Large intestine (tissue), 12 donors: Measurements from ENCODE around the gene MCL1. TPM values are rescaled to one million over a fixed set of nuclear protein-coding genes. Genes with fewer than 3 reads are reported as not detected.
"Not testable (repeated sequence)": the region's sequence is repeated elsewhere in the genome, so short reads cannot be mapped to it uniquely, and the experiment has no call there.

ENCODE experiments used
- DNase-seq, 2 donors: peaks; one replicate each; pipeline versions ENCODE4 v3.0.0 to v3.0.0-alpha.2; 2013
- H3K27ac ChIP-seq: one replicate; pipeline ENCODE4 v1.5.1; 2013; ENCODE audit warnings: low read length
- H3K27me3 ChIP-seq: 2 replicates; pipeline ENCODE4 v1.6.1; 2013; ENCODE audit warnings: low read length; ENCODE audit not compliant: control insufficient read depth, insufficient read depth
- H3K36me3 ChIP-seq: 2 replicates; pipeline ENCODE4 v1.6.1; 2013; ENCODE audit warnings: low read length; ENCODE audit not compliant: control insufficient read depth, insufficient read depth
- H3K4me1 ChIP-seq: one replicate; pipeline ENCODE4 v1.6.1; 2013; ENCODE audit warnings: low read length; ENCODE audit not compliant: control insufficient read depth, insufficient read depth
- H3K4me3 ChIP-seq: one replicate; pipeline ENCODE4 v1.5.1; 2013; ENCODE audit warnings: low read length
- H3K9me3 ChIP-seq: one replicate; pipeline ENCODE4 v1.6.1; 2013; ENCODE audit warnings: mild to moderate bottlenecking, low read depth, low read length, moderate library complexity; ENCODE audit not compliant: control insufficient read depth
- WGBS: methylation state at CpG from one replicate; pipeline ENCODE4 v1.1.5; 2013; ENCODE audit warnings: low lambda C conversion rate; ENCODE audit not compliant: insufficient coverage; 5-methylcytosine and 5-hydroxymethylcytosine counted together
- long read RNA-seq, 11 donors: transcript quantifications; one replicate each; lab custom pipeline, GENCODE V29; 2026
- polyA plus RNA-seq: library from polyadenylated mRNA; unstranded; fragments of 120-200 nt; gene quantifications from one replicate; pipeline ENCODE4 v1.2.1, GENCODE V29; 2013

MCL1 gene
- 225 TPM for polyA plus RNA-seq
- long read RNA-seq, donor 1, transcript MCL1-202 (3 exons, 3,932 nt) = major isoform, 16 of 18 reads
- long read RNA-seq, donor 1, partial matches to known transcripts = 0 of 18 reads
- long read RNA-seq, donor 1, other reads (novel, unspliced or antisense) = 0 of 18 reads
- long read RNA-seq, donor 2, transcript MCL1-202 (3 exons, 3,932 nt) = major isoform, 24 of 29 reads
- long read RNA-seq, donor 2, partial matches to known transcripts = 0 of 29 reads
- long read RNA-seq, donor 2, other reads (novel, unspliced or antisense) = 0 of 29 reads
- long read RNA-seq, donor 3 = 0 reads
- long read RNA-seq, donor 4, partial matches to known transcripts = 0 of 4 reads
- long read RNA-seq, donor 4, other reads (novel, unspliced or antisense) = 0 of 4 reads
- long read RNA-seq, donor 5, transcript MCL1-202 (3 exons, 3,932 nt) = major isoform, 11 of 13 reads
- long read RNA-seq, donor 5, partial matches to known transcripts = 0 of 13 reads
- long read RNA-seq, donor 5, other reads (novel, unspliced or antisense) = 0 of 13 reads
- long read RNA-seq, donor 6, transcript MCL1-202 (3 exons, 3,932 nt) = major isoform, 28 of 29 reads
- long read RNA-seq, donor 6, partial matches to known transcripts = 0 of 29 reads
- long read RNA-seq, donor 6, other reads (novel, unspliced or antisense) = 0 of 29 reads
- long read RNA-seq, donor 7, transcript MCL1-202 (3 exons, 3,932 nt) = major isoform, 9 of 13 reads
- long read RNA-seq, donor 7, partial matches to known transcripts = 0 of 13 reads
- long read RNA-seq, donor 7, other reads (novel, unspliced or antisense) = 0 of 13 reads
- long read RNA-seq, donor 8, transcript MCL1-202 (3 exons, 3,932 nt) = major isoform, 27 of 30 reads
- long read RNA-seq, donor 8, partial matches to known transcripts = 0 of 30 reads
- long read RNA-seq, donor 8, other reads (novel, unspliced or antisense) = 0 of 30 reads
- long read RNA-seq, donor 9, transcript MCL1-202 (3 exons, 3,932 nt) = major isoform, 27 of 29 reads
- long read RNA-seq, donor 9, partial matches to known transcripts = 0 of 29 reads
- long read RNA-seq, donor 9, other reads (novel, unspliced or antisense) = 0 of 29 reads
- long read RNA-seq, donor 10, transcript MCL1-202 (3 exons, 3,932 nt) = major isoform, 32 of 33 reads
- long read RNA-seq, donor 10, partial matches to known transcripts = 0 of 33 reads
- long read RNA-seq, donor 10, other reads (novel, unspliced or antisense) = 0 of 33 reads
- long read RNA-seq, donor 11, transcript MCL1-202 (3 exons, 3,932 nt) = major isoform, 22 of 22 reads
- long read RNA-seq, donor 11, partial matches to known transcripts = 0 of 22 reads
- long read RNA-seq, donor 11, other reads (novel, unspliced or antisense) = 0 of 22 reads

- no peaks in the 10 kb centered on the region for H3K27me3 ChIP-seq
- peak within 1 kb of the TSS; percentile 94 for H3K27ac ChIP-seq
- H3K36me3 ChIP-seq = peaks cover 26% of the 10 kb centered on the region
- peaks cover 20% of the 10 kb centered on the region for H3K4me1 ChIP-seq
- DNase-seq = peak; percentile 93 to 96
- H3K9me3 ChIP-seq = no peaks in the 10 kb centered on the region
- peak within 1 kb of the TSS; percentile 92 for H3K4me3 ChIP-seq
- WGBS = no CpG with 5 or more reads among the region's 94 CpGs
Measured at GRCh38 chr1:150579110-150579944, at the start of gene MCL1. TSS of gene MCL1 (minus strand) at chr1:150579610. CDS start at chr1:150579530, 80 bp downstream.

DNA sequence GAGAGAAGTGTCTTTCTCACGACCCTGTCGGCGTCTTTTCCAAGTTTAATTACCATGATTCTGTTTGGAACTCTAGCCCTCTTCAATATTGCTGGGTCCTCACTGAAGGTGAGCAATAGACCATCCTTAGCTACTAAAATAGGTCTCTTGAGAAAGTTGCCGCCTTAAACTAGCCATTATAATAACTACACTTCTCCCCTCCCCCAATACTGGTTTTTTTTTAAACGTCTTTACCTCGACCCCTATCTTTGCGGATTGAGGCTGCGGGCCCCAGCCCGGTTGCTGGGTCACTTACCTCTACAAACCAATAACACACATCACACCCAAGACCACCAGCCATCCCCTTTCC lies 49.3 kb upstream of the MCL1 start:
- WGBS = 0% methylated on average over 1 of the region's 9 CpGs
- H3K36me3 ChIP-seq = peaks cover 35% of the 10 kb centered on the region
- DNase-seq = no peak

DNA sequence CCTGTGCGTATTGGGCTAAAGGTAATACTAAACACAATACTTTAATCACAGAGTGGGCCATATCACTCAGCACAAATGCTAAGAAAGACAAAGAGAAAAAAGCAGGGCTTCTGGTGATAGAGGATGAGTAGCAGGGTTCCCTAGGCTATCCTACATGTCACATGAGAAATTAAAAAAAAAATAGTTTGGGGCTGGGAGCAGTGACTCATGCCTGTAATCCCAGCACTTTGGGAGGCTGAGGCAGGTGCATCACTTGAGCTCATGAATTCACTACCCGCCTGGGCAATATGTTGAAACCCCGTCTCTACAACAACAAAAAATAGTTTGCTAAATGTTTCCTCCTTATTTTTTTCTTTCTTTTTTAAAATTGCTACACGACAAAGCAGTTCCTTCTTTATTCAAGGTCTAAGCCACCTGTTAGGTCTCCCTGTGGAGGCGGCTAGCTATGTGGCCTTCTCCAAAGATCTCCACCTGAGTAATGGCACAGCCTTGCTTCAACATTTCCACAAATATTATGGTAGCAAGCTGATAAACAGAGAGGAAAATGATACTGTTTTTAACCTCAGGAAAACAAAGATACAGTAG lies 48.5 kb upstream of the MCL1 start:
- Histone ChIP-seq H3K27ac (no peak overlapping the region), H3K9me3 (no peaks in the 10 kb centered on the region), H3K36me3 (peaks cover 41% of the 10 kb centered on the region), H3K27me3 (no peaks in the 10 kb centered on the region), H3K4me3 (peak overlapping the region; percentile 68), H3K4me1 (peaks cover 12% of the 10 kb centered on the region)
- WGBS = 76% methylated on average over 3 of the region's 5 CpGs
- no peak for DNase-seq

More for the DNA sequence above, 49.3 kb upstream of the MCL1 start:
- Histone ChIP-seq H3K27ac (peak overlapping the region; percentile 97), H3K4me3 (peak overlapping the region; percentile 68), H3K9me3 (no peaks in the 10 kb centered on the region), H3K27me3 (no peaks in the 10 kb centered on the region), H3K4me1 (peaks cover 12% of the 10 kb centered on the region)

GRCh38 chr1:150626150-150626549 lies 46.7 kb upstream of the MCL1 start:
- Histone ChIP-seq H3K9me3 (no peaks in the 10 kb centered on the region), H3K36me3 (peaks cover 53% of the 10 kb centered on the region), H3K4me1 (peaks cover 12% of the 10 kb centered on the region), H3K27me3 (no peaks in the 10 kb centered on the region), H3K4me3 (no peak overlapping the region), H3K27ac (no peak overlapping the region)
- no peak for DNase-seq
- no CpG with 5 or more reads among the region's 2 CpGs for WGBS

GRCh38 chr1:150624546-150624945 lies 45.1 kb upstream of the MCL1 start:
- not testable (repeated sequence) for H3K27ac ChIP-seq, H3K9me3 ChIP-seq, H3K4me1 ChIP-seq, H3K27me3 ChIP-seq, H3K4me3 ChIP-seq, DNase-seq
- H3K36me3 ChIP-seq = peaks cover 66% of the 10 kb centered on the region
- 100% methylated on average over 1 of the region's 1 CpG for WGBS

DNA sequence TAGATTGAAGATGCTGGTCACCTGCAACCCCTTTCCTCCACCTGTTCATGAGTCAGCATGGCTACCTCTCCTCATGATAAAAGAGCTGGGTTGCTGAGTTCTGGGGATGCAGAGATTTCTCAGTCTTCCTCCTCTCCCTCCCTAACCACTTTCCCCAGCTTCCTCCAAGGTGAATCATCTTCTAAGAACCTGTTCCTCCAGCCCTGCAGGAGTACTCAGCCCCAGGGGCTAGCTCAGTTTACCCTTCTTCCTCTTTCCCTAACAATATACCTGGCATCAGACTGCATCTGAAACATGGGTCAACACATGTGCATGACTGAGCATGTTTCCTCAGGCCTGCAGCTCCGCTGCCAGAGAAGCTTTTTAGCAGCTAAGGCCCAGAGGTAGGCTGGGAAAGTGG lies 44.7 kb upstream of the MCL1 start:
- not testable (repeated sequence) for H3K4me3 ChIP-seq, H3K9me3 ChIP-seq, H3K27me3 ChIP-seq, DNase-seq, H3K27ac ChIP-seq, H3K4me1 ChIP-seq
- no CpG with 5 or more reads among the region's 1 CpG for WGBS
- peaks cover 70% of the 10 kb centered on the region for H3K36me3 ChIP-seq

GRCh38 chr1:150622303-150622975 lies 43.0 kb upstream of the MCL1 start:
- H3K36me3 ChIP-seq = peaks cover 71% of the 10 kb centered on the region
- no CpG with 5 or more reads among the region's 8 CpGs for WGBS
- H3K27ac ChIP-seq = no peak overlapping the region

GRCh38 chr1:150621497-150622302 lies 42.3 kb upstream of the MCL1 start:
- Histone ChIP-seq H3K27ac (no peak overlapping the region), H3K36me3 (peaks cover 66% of the 10 kb centered on the region), H3K4me1 (no peaks in the 10 kb centered on the region), H3K4me3 (no peak overlapping the region), H3K27me3 (no peaks in the 10 kb centered on the region), H3K9me3 (no peaks in the 10 kb centered on the region)
- DNase-seq = peak; percentile 19 to 43
- WGBS = 78% methylated on average over 3 of the region's 8 CpGs

More at GRCh38 chr1:150622303-150622975, 43.0 kb upstream of the MCL1 start:
- H3K27me3 ChIP-seq = no peaks in the 10 kb centered on the region
- DNase-seq = no peak
- H3K9me3 ChIP-seq = no peaks in the 10 kb centered on the region
- no peaks in the 10 kb centered on the region for H3K4me1 ChIP-seq
- no peak overlapping the region for H3K4me3 ChIP-seq
